GM12878 (cell line): Measurements from ENCODE around the gene NUAK1. TPM values are rescaled to one million over a fixed set of nuclear protein-coding genes. Genes with fewer than 3 reads are reported as not detected.

ENCODE experiments used
- ATAC-seq: fragments of 200-7000 bp; cut with Tn5 transposase; 3 replicates; pipeline ENCODE4 v1.9.1; 2020; ENCODE audit warnings: mild to moderate bottlenecking, moderate library complexity
- BruUV-seq: library from RNA; stranded (reverse); fragments of 400-500 nt; replicated peaks from 2 replicates; lab custom pipeline; 2021; lab: Mats Ljungman, UMichigan
- CTCF ChIA-PET: fragments of 300-600 bp; sonication (Branson Sonifier 250); formaldehyde crosslinking; extraction: SDS; loops from one replicate; lab custom pipeline; 2021; ENCODE audit warnings: inconsistent platforms; lab: Yijun Ruan, JAX
- POLR2A ChIA-PET: fragments of 350-600 bp; formaldehyde crosslinking; extraction: SDS; loops from one replicate; lab custom pipeline; 2021; ENCODE audit warnings: inconsistent platforms; lab: Charles Lee
- RAD21 ChIA-PET: fragments of 300-600 bp; sonication (Branson Sonifier 250); formaldehyde crosslinking; loops from one replicate; lab custom pipeline; 2023; ENCODE audit warnings: antibody characterized with exemption; ENCODE audit not compliant: unreplicated experiment; lab: Charles Lee
- SMC1A ChIA-PET: fragments of 300-600 bp; sonication (Branson Sonifier 250); formaldehyde crosslinking; loops from one replicate; lab custom pipeline; 2023; ENCODE audit not compliant: unreplicated experiment, uncharacterized antibody; lab: Charles Lee
- DNase-seq: peaks from one replicate; pipeline ENCODE4 v3.0.0-alpha.2; 2011; ENCODE audit warnings: low read depth, low spot score
- FAIRE-seq: peaks from 3 replicates; lab custom pipeline; 2011; peaks lifted over from hg19 to GRCh38; lab: Jason Lieb, UNC
- H2AFZ ChIP-seq: 2 replicates; pipeline ENCODE4 v1.6.0; 2011; ENCODE audit warnings: low read depth, low read length, control low read depth; ENCODE audit not compliant: control insufficient read depth
- H3K27ac ChIP-seq: 2 replicates; pipeline ENCODE4 v1.5.1; 2011; ENCODE audit warnings: control low read depth; ENCODE audit not compliant: control insufficient read depth, insufficient read depth
- H3K27me3 ChIP-seq, 2 experiments: replicated peaks in 1 of 2; 2 replicates each; pipeline versions ENCODE4 v1.6.0 to v1.6.1; 2011; ENCODE audit warnings: low read length in 1 of 2; ENCODE audit not compliant: control insufficient read depth in 2 of 2, insufficient read depth in 2 of 2
- H3K36me3 ChIP-seq, 2 experiments: 2 replicates each; pipeline ENCODE4 v1.5.1; 2011; ENCODE audit warnings: low read length in 1 of 2; ENCODE audit not compliant: control insufficient read depth in 2 of 2, insufficient read depth in 2 of 2
- H3K4me1 ChIP-seq: 2 replicates; pipeline ENCODE4 v1.6.1; 2011; ENCODE audit warnings: mild to moderate bottlenecking, low read length, moderate library complexity, mixed read lengths; ENCODE audit not compliant: control insufficient read depth, insufficient read depth
- H3K4me2 ChIP-seq: 2 replicates; pipeline ENCODE4 v1.6.0; 2011; ENCODE audit warnings: control low read depth; ENCODE audit not compliant: control insufficient read depth, insufficient read depth
- H3K4me3 ChIP-seq: fragments of 200-600 bp; sonication (generic); 2 replicates; pipeline ENCODE4 v1.5.1; 2016
- H3K79me2 ChIP-seq: 2 replicates; pipeline ENCODE4 v1.6.0; 2011; ENCODE audit warnings: low read length; ENCODE audit not compliant: control insufficient read depth, insufficient read depth
- H3K9ac ChIP-seq: 2 replicates; pipeline ENCODE4 v1.8.0; 2011; ENCODE audit warnings: low read length, control low read depth, mixed read lengths; ENCODE audit not compliant: control insufficient read depth, insufficient read depth
- H3K9me3 ChIP-seq: replicated peaks from 3 replicates; pipeline ENCODE4 v1.5.1; 2011; ENCODE audit warnings: mild to moderate bottlenecking, low read length; ENCODE audit not compliant: control insufficient read depth, insufficient read depth
- H4K20me1 ChIP-seq: 2 replicates; pipeline ENCODE4 v1.6.0; 2011; ENCODE audit not compliant: control insufficient read depth, insufficient read depth
- BRCA1 ChIP-seq: IDR thresholded peaks from 2 replicates; pipeline ENCODE4 v1.6.1; 2011; ENCODE audit warnings: low read depth, low read length, improper control_type of control experiment
- CEBPB ChIP-seq, 2 experiments: fragments of 150-350 bp in 1 of 2; IDR thresholded peaks; 2 replicates each; pipeline ENCODE4 v1.6.1; 2012 to 2014; ENCODE audit warnings: low read depth in 2 of 2, low read length in 2 of 2, borderline replicate concordance in 1 of 2, inconsistent platforms in 1 of 2
- IKZF1 ChIP-seq: fragments of 450-650 bp; conservative IDR thresholded peaks from 2 replicates; pipeline ENCODE4 v1.6.1; 2017; ENCODE audit warnings: antibody characterized with exemption, mild to moderate bottlenecking
- MTA2 ChIP-seq: fragments of 450-650 bp; IDR thresholded peaks from 2 replicates; pipeline ENCODE4 v1.6.1; 2016; ENCODE audit warnings: low read depth, mild to moderate bottlenecking, moderate library complexity
- SUZ12 ChIP-seq: fragments of 200-600 bp; sonication (generic); IDR thresholded peaks from one replicate; pipeline ENCODE4 v1.6.1; 2018; ENCODE audit warnings: antibody characterized with exemption, mild to moderate bottlenecking; ENCODE audit not compliant: unreplicated experiment
- TCF3 ChIP-seq: IDR thresholded peaks from 2 replicates; pipeline ENCODE4 v1.6.1; 2012; ENCODE audit warnings: low read depth, mild to moderate bottlenecking, low read length, borderline replicate concordance; ENCODE audit not compliant: insufficient read depth
- ZZZ3 ChIP-seq: IDR thresholded peaks from 2 replicates; pipeline ENCODE4 v1.6.1; 2011; ENCODE audit warnings: low read depth; ENCODE audit not compliant: control insufficient read depth, insufficient read length
- whole genome bisulfite sequencing: methylation state at CpG from one replicate; pipeline ENCODE4 v1.1.6; 2016; ENCODE audit warnings: low lambda C conversion rate; ENCODE audit not compliant: insufficient replicate concordance, insufficient coverage; ENCODE audit errors: missing lambda C conversion rate; 5-methylcytosine and 5-hydroxymethylcytosine counted together
- in situ Hi-C: fragments of 300-500 bp; cut with MboI; formaldehyde crosslinking; loops from 9 replicates; pipeline ENCODE4 v1.14.3; 2018; ENCODE audit warnings: mixed read lengths
- intact Hi-C: fragments of 100-400 bp; cut with micrococcal nuclease; formaldehyde crosslinking; loops from one replicate; pipeline ENCODE4 v1.14.2; 2022; ENCODE audit not compliant: unreplicated experiment
- polyA plus RNA-seq, 11 experiments: library from polyadenylated mRNA; depleted of rRNA in 4 of 11; unstranded in 6 of 11; stranded (reverse) in 5 of 11; fragments of >200 nt; fragmentation: Nextera tagmentation in 4 of 11; fragmentation: Illumina TruSeq in 1 of 11; extraction: Ambion mirVana in 4 of 11; extraction: Trizol in 1 of 11; gene quantifications; 1 replicate in 1 of 11; 2 replicates in 10 of 11; pipeline versions ENCODE4 v1.2.1 to v1.2.3, GENCODE V29; 2011 to 2016; ENCODE audit warnings: inconsistent platforms in 2 of 11, missing spikeins in 2 of 11, low read depth in 1 of 11
- total RNA-seq, 4 experiments: library from RNA; depleted of rRNA in 3 of 4; stranded (reverse); fragments of >200 nt in 3 of 4; fragmentation: Illumina TruSeq in 1 of 4; extraction: Trizol in 1 of 4; gene quantifications; 2 replicates each; pipeline versions ENCODE4 v1.2.1 to v1.2.3, GENCODE V29; 2013 to 2021
- TF ChIP-seq, protein P1 (sequence below): fragments of 450-650 bp; IDR thresholded peaks from 2 replicates; pipeline ENCODE4 v1.6.1; 2018; ENCODE audit warnings: borderline replicate concordance, mild to moderate bottlenecking; ENCODE audit not compliant: partially characterized antibody
- TF ChIP-seq, protein P2 (sequence below): fragments of 450-650 bp; IDR thresholded peaks from 2 replicates; pipeline ENCODE4 v1.6.1; 2018; ENCODE audit warnings: mild to moderate bottlenecking, low read depth, moderate library complexity; ENCODE audit not compliant: partially characterized antibody
- TF ChIP-seq, protein P3 (sequence below): IDR thresholded peaks from 2 replicates; pipeline ENCODE4 v1.6.1; 2012; ENCODE audit warnings: low read length, inconsistent platforms

The NUAK1 gene
- total and polyA plus RNA-seq, 10 of the 15 experiments (the other 5 are each of a cell fraction or from before 2014, with no cell fraction given): 0.03 to 0.42 (median 0.08) TPM; not detected in 2

DNA sequence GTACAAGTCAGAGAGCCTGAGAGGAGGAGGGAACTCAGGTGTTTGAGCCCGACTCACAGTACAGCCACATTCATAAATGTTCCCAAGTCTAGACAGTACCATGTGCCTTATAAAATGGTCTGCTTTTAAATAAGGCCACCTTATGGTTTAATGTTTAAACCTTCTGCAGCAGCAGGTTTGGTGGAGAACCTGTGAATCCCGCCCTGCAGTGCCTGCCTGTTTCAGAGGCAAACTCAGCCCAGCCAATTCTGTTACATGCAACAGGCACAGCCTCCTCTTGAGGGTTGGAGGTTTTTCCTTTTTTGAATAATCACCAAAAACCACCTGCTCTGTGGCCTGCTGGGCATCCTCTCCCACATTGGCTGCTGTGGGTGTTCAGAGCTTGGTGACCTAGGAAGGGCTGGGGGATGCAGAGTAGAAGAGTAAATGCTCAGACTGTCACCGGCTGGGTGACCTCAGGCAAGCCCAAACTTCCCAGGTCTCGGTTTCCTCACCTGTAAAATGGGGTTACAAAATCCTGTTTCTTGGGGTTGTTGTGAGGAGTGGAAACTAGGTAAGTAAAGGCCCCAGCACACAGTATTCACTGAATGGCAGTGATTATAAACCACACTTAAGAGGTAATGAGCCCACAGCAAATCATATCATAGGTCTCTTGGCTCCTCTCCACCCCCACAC lies 28.0 kb downstream of the NUAK1 start:
- in situ Hi-C loops: no loop called here
- SMC1A ChIA-PET: no interaction called here

More for the DNA sequence above, 28.0 kb downstream of the NUAK1 start:
- no peak overlapping the region for H3K27ac ChIP-seq
- DNase-seq (no peak), FAIRE-seq (no peak), ATAC-seq (peak; percentile 44)
- H3K4me3 ChIP-seq: no peak overlapping the region
- 3% methylated on average over 4 of the region's 4 CpGs for WGBS
- H3K36me3 ChIP-seq: no peaks in the 10 kb centered on the region
- no peak overlapping the region for H2AFZ ChIP-seq
- H3K79me2 ChIP-seq: no peaks in the 10 kb centered on the region
- peaks cover 0 to 3% of the 10 kb centered on the region in 2 experiments; a peak in 2 of 4 replicates for H3K27me3 ChIP-seq
- POLR2A ChIA-PET: no interaction called here
- no peaks in the 10 kb centered on the region for H4K20me1 ChIP-seq
- RAD21 ChIA-PET: no interaction called here
- H3K4me2 ChIP-seq: no peak overlapping the region
- intact Hi-C loops: no loop called here
- TF ChIP-seq SUZ12 (no peak), TCF3 (no peak), IKZF1 (no peak; the same call in 1 of the 2 replicates), ZZZ3 (no peak), BRCA1 (no peak), MTA2 (no peak), CEBPB (IDR thresholded peaks at IDR 0.05; ENCODE audit: borderline replicate concordance in 1 of 2, low read depth in 2 of 2, low read length in 2 of 2) (no peak)
- TF ChIP-seq, protein P1, sequence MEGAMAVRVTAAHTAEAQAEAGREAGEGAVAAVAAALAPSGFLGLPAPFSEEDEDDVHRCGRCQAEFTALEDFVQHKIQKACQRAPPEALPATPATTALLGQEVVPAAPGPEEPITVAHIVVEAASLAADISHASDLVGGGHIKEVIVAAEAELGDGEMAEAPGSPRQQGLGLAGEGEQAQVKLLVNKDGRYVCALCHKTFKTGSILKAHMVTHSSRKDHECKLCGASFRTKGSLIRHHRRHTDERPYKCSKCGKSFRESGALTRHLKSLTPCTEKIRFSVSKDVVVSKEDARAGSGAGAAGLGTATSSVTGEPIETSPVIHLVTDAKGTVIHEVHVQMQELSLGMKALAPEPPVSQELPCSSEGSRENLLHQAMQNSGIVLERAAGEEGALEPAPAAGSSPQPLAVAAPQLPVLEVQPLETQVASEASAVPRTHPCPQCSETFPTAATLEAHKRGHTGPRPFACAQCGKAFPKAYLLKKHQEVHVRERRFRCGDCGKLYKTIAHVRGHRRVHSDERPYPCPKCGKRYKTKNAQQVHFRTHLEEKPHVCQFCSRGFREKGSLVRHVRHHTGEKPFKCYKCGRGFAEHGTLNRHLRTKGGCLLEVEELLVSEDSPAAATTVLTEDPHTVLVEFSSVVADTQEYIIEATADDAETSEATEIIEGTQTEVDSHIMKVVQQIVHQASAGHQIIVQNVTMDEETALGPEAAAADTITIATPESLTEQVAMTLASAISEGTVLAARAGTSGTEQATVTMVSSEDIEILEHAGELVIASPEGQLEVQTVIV: no peak
- TF ChIP-seq, protein P2, sequence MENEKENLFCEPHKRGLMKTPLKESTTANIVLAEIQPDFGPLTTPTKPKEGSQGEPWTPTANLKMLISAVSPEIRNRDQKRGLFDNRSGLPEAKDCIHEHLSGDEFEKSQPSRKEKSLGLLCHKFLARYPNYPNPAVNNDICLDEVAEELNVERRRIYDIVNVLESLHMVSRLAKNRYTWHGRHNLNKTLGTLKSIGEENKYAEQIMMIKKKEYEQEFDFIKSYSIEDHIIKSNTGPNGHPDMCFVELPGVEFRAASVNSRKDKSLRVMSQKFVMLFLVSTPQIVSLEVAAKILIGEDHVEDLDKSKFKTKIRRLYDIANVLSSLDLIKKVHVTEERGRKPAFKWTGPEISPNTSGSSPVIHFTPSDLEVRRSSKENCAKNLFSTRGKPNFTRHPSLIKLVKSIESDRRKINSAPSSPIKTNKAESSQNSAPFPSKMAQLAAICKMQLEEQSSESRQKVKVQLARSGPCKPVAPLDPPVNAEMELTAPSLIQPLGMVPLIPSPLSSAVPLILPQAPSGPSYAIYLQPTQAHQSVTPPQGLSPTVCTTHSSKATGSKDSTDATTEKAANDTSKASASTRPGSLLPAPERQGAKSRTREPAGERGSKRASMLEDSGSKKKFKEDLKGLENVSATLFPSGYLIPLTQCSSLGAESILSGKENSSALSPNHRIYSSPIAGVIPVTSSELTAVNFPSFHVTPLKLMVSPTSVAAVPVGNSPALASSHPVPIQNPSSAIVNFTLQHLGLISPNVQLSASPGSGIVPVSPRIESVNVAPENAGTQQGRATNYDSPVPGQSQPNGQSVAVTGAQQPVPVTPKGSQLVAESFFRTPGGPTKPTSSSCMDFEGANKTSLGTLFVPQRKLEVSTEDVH: no peak
- TF ChIP-seq, protein P3, sequence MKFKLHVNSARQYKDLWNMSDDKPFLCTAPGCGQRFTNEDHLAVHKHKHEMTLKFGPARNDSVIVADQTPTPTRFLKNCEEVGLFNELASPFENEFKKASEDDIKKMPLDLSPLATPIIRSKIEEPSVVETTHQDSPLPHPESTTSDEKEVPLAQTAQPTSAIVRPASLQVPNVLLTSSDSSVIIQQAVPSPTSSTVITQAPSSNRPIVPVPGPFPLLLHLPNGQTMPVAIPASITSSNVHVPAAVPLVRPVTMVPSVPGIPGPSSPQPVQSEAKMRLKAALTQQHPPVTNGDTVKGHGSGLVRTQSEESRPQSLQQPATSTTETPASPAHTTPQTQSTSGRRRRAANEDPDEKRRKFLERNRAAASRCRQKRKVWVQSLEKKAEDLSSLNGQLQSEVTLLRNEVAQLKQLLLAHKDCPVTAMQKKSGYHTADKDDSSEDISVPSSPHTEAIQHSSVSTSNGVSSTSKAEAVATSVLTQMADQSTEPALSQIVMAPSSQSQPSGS: no peak
- CTCF ChIA-PET: no interaction called here
- H3K9me3 ChIP-seq: no peaks in the 10 kb centered on the region
- H3K9ac ChIP-seq: no peak overlapping the region
- no TSS peak for BruUV-seq
- H3K4me1 ChIP-seq: no peaks in the 10 kb centered on the region
